SK-N-MC (cell line): ENCODE measurements around the gene ADTRP.

ENCODE experiments used
- EZH2 ChIP-seq: fragments of 200-600 bp; sonication (generic); IDR thresholded peaks from one replicate; pipeline ENCODE4 v1.6.1; 2017; ENCODE audit warnings: antibody characterized with exemption
- FOXP2 ChIP-seq: optimal IDR thresholded peaks from 2 replicates; pipeline ENCODE3; 2011; ENCODE audit warnings: mild to moderate bottlenecking, moderate library complexity; ENCODE audit not compliant: insufficient read depth; ENCODE audit errors: extremely low read length, control extremely low read depth
- POLR2AphosphoS5 ChIP-seq: IDR thresholded peaks from 2 replicates; pipeline ENCODE4 v1.6.1; 2012; ENCODE audit warnings: mild to moderate bottlenecking, low read depth, low read length, borderline replicate concordance

GRCh38 chr6:11772109-11772825 lies 6.3 kb downstream of the ADTRP start:
- no peak for TF ChIP-seq FOXP2
- no peak for TF ChIP-seq EZH2
- no peak for TF ChIP-seq POLR2AphosphoS5
